GM18858 (cell line): ENCODE measurements around the gene TMC1.
"Not testable (repeated sequence)": the region's sequence is repeated elsewhere in the genome, so short reads cannot be mapped to it uniquely, and the experiment has no call there.

Experiments used
- ATAC-seq: cut with Tn5 transposase; IDR thresholded peaks from one replicate; pipeline ENCODE4 v1.9.1; 2021; ENCODE audit not compliant: unreplicated experiment

Gene TMC1

DNA sequence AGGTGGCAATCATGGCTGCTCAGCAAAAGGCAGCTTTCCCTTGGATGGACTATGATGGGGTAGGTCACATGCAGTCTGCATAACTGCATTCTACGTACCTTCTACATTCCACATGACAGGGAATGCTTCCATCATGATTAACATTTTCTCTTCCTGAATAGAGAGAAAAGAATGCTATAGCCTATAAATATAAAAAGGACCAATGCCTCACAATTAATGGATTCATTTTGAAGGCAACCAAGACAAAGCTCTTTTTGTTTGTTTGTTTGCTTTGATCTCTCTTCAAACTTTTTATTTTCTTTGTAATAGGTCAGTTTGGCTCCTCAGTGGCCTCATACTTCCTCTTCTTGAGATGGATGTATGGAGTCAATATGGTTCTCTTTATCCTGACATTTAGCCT is 230.1 kb downstream of the TMC1 start:
- ATAC-seq = no peak

DNA sequence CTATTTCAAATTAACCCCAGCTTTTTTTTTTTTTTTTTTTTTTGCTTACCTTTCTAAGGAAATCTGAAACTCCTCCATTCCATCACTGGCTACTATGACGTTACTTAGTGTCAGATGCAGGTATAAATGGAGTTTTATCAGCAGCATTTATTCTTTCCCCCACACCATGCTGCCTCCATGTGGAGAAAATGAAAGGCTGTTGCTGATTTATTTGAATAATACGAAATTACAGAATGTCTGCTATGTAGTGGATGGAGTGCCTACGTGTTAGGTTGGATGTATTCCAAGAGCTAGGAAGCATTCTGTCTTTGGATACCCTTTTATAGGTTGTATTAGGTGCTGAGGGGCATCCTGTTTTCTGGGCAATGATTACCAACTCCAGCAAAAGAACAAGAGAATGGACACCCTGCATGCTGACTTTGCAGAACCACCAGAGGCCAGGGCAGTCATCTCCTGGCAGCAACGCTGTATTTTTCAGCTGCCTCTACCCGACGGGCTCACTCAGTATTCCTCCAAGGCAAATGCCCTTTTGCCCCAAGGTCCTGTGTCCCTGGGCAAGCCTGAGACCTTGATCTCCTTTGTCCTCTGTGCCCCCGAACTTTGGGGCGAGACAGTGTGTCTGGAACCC is 232.0 kb downstream of the TMC1 start:
- ATAC-seq = no peak

DNA sequence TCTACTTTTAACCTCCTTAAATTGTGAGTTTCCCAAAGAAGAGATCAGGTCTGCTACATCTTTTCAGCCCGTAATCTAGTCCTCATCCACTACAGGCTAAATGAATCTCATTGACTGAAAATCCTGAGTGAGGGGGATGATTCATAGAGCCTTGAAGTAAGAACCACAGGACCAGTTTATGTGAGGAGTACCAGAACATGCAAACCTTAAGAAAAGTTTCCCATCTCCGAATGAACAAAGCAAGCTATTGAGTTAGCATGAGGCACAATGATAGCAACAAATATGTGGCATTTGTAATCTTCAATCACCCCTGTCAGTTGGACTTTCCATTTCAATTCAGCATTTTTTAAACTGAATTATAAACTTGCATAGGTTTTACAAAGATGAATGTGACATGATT is 234.4 kb downstream of the TMC1 start:
- ATAC-seq = no peak

DNA sequence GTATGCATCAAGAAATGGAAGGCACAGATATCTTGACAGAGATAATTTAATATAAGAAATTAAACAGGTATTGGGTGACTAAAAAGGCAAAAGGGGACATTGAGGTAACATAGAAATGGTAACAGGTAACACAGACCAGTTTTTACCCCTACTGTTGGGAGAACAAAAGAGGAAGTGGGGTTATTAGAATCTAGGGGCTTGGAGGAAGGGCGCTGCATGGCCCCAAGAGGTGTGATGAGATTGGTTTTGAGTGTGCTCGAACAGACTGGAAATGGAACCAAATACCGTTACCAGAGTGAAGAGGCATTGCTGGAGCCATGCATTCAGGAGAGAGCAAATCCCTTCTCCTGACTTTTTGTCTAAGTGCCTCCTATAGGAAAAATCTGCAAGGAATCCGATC is 237.5 kb downstream of the TMC1 start:
- no peak for ATAC-seq

DNA sequence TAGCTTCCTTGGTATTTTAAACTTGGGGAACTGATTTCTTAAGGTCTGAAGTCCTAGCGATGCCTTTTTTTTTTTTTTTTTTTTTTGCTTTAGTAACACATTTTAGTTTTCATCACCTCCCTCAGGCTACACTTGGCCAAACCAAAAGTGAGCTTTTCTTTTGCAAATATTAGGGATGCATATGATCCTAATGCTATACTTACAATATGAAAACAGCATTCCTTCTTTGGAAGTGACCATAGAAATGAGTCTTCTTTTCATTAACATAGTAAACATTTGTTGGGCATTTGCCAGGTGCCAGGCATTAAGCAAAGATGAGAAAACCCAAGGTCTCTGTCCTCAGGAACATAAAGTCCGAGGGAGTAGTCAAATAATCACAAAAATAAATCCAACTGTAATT is 241.6 kb downstream of the TMC1 start:
- no peak for ATAC-seq

- ATAC-seq = no peak
Measured at GRCh38 chr9:72769546-72769945, 248.1 kb downstream of the TMC1 start.

DNA sequence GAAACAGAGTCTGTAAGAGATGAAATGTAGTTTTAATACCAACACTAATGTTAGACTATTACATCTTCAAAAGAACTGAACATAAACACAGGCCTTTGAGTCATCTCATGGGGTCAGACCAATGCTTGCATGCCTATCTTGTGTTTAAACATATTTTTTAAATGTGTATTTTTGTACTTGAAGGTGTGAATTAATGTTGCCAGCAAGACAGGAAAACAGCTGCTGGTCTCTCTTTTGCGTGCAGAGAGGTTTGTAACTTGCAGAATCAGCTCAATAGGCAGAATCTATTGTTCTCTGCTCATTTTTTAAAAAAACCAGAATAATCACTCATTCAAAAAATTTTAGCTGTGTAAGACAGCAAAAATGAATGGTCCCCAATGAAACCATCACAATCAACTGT is 251.3 kb downstream of the TMC1 start:
- no peak for ATAC-seq

- no peak for ATAC-seq
Measured at GRCh38 chr9:72773570-72773969, 252.2 kb downstream of the TMC1 start.

DNA sequence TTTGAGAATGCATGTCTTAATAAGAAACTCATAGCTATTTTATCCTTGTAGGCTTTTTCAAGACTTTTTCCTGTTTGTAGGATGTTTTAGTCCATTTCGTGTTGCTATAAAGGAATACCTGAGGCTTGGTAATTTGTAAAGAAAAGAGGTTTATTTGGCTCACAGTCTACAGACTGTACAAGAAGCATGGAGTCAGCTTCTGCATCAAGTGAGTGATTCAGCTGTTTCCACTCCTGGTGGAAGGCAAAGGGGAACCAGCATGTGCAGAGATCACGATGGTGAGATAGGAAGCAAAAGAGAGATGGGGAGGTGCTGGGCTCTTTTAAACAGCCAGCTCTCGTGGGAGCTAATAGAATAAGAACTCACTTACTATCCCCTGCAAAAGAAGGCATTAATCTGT is 254.2 kb downstream of the TMC1 start:
- ATAC-seq = no peak

DNA sequence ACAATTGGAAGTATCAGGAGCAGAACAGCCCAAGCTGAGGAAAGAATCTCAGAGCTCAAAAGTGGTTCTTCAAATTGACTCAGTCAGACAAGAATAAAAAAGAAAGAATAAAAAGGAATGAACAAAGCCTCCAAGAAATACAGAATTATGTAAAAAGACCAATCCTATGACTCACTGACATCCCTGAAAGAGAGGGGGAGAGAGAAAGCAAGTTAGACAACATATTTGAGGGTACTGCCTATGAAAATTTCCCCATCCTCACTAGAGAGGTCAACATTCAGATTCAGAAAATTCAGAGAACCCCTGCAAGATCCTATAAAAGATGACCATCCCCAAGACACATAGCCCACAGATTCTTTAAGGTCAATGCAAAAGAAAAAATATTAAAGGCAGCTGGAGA is 258.2 kb downstream of the TMC1 start:
- no peak for ATAC-seq

DNA sequence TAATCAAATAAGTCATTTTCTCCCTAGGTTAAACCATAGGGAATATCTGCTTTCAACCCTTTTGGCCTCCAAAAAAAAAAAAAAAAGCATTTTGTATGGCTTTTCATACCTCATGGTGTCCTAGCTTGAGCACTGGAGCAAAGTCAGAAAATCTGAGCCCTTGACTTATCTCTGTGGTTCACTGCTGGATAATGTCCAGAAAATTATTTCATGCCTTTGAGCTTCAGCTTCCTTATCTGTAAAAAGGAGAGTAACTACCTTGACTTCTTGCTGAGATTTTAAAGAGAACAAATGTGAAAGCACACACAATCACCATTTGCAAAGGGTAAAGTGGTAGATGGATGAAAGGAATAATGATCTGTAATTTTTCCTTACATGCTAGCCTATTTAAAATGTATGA is 265.5 kb downstream of the TMC1 start:
- no peak for ATAC-seq

GRCh38 chr9:72788966-72789735 is 267.7 kb downstream of the TMC1 start:
- no peak for ATAC-seq

GRCh38 chr9:72789885-72790284 is 268.5 kb downstream of the TMC1 start:
- no peak for ATAC-seq

DNA sequence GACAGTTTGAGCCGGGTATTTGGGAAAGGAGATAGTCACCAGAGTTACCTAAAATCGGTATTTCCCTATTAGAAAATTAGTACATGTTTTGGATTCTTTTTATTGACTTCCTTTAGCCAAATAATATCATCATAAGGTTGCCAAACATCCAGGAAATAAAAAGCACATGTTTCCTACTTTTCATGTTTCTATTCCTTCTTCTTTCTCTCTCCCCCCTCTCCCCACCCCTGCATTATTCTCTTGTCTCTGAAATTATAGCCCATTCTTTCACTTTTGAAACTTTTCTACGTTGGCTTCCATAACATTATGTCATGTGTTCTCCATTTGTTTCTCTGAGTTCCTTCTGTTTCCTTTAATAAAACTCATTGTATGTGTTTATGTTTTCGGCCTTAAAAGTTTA is 269.6 kb downstream of the TMC1 start:
- ATAC-seq = no peak

DNA sequence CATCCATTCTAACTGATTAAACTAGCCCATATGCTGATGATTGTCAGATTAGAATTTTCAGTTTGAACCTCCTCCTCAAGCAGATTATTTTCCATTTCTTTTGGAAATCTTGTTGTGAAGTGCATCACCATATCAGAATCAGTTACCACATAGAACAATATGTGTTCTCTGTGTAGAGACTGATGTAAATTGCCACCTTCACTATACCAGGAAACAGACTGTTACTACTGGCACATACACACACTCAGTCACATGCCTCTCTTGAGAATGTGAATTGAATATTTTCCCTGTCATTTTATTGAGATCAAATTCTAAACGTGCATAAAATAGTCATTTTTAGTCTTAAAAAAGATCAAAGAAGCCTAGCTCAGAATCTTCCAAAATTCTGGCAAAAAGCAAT is 270.0 kb downstream of the TMC1 start:
- ATAC-seq = no peak

DNA sequence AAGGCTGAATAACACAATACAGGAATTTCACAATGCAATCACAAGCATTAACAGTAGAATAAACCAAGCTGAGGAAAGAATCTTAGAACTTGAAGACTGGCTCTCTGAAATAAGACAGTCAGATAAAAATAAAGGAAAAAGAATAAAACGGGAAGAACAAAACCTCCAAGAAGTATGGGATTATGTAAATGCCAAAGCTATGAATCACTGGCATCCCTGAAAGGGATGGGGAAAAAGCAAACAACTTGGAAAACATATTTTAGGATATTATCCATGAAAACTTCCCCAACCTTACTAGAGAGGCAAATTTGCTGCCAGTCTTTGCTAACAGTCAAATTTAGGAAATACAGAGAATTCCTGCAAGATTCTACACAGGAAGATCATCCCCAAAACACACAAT is 273.5 kb downstream of the TMC1 start:
- ATAC-seq = no peak

DNA sequence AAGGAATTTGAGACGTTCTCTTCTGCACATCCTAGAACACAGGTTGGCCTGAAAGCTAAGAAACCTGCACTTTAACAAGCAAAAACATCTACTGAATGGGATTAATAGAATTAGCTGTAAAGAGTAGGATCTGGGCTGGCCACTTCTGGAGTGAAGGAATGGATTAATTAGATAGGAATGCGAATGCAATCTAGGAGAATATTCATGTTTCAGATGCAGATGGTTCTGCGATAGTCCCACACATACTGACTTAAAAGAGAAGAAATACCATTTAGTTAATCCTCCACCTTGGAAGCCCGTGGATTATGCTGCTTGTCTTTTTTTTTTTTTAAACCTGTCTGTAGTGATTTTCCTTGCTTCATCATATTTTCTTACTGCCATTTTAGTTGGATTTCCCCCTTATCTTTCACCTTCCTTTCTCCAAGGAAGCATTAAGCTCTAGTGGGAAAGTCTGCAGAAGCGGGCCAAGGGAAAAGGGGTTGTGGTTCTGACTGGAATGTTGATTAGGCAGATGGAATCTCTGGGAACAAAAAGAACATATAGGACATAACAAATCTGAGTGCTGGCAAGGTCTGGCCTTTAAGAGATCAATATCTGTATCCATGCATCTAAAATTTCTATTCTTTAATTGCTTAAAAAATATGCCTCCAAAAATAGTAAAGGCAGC is 279.1 kb downstream of the TMC1 start:
- no peak for ATAC-seq

DNA sequence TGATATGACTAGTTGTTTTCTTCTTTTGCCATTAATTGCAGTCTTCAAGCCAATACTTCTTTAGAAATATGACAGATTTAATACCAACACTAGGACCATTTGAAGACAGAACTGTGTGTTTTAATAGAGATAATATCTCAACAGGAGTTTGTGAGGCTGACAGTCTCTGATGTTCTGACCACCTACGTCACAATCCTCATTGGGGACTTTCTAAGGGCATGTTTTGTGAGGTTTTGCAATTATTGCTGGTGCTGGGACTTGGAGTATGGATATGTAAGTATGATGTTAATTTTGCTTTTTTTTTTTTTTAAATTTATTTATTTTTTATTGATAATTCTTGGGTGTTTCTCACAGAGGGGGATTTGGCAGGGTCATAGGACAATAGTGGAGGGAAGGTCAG is 283.8 kb downstream of the TMC1 start:
- ATAC-seq = no peak

DNA sequence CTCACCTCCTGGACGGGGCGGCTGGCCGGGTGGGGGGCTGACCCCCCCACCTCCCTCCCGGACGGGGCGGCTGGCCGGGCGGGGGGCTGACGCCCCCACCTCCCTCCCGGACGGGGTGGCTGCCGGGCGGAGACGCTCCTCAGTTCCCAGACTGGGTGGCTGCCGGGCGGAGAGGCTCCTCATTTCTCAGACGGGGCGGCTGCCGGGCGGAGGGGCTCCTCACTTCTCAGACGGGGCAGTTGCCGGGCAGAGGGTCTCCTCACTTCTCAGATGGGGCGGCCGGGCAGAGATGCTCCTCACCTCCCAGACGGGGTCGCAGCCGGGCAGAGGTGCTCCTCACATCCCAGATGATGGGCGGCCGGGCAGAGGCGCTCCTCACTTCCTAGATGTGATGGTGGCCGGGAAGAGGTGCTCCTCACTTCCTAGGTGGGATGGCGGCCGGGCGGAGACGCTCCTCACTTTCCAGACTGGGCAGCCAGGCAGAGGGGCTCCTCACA is 285.0 kb downstream of the TMC1 start:
- ATAC-seq = not testable (repeated sequence)

DNA sequence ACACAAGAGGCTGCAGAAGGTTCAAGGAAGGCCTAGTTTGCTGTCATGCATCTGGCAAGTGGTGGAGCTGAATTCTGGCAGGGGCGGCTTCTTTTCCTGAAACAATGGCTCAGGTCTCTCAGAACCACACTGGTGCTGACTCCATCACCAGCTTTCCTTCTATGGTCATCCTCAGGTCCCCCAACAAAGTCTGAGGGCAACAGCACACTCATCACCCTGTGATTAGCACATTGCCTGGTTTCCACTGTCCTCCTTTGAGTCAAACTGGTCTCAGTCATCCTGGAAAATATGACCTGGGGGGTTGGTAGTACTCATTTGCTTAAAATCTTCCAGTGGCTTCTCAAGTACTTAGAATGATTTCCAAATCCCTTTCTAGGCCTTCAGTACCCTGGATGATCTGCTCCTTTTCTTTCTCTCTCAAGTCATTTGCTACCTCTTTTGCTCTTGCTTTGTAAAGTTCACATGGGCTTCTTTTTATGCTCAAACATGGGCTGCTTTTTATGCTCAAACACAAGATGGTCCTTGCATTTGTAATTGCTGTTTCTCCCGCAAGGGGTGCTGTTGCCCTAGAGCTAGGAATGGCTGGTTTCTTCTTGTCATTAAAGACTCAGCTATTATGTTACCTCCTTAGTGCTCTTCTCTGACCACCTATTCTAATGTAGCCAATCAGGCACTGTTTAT is 286.5 kb downstream of the TMC1 start:
- ATAC-seq = no peak

DNA sequence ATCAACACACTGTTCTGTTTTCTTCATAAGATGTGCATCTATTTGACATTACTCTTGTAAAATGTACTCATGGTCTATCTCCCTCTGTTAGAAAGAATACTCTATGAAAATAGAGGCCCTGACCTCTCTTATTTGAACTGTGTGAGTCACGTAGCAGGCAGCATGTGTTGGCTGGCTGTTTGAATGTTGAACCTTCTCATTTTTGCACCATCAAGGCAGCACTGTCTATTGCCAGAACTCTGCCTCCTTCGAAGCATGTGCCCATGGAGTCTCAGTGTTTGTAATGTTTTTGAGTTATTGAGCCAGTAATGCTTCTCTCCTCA is 287.0 kb downstream of the TMC1 start:
- ATAC-seq = no peak

GRCh38 chr9:72809586-72809985 is 288.2 kb downstream of the TMC1 start:
- no peak for ATAC-seq
